HuH-7 (cell line): ENCODE data around the gene JPT1.

ENCODE experiments used
- DNase-seq: peaks from one replicate; pipeline ENCODE4 v3.0.0; 2011; ENCODE audit warnings: low spot score

The JPT1 gene

GRCh38 chr17:75103601-75104554, 50.4 kb downstream of the JPT1 start:
- DNase-seq, result no peak

GRCh38 chr17:75102385-75102821, 51.9 kb downstream of the JPT1 start:
- DNase-seq, result no peak

GRCh38 chr17:75099881-75100595, 54.3 kb downstream of the JPT1 start:
- DNase-seq, result no peak

- no peak for DNase-seq
Measured at GRCh38 chr17:75098861-75099260, 55.5 kb downstream of the JPT1 start.

GRCh38 chr17:75097865-75098264, 56.4 kb downstream of the JPT1 start:
- no peak for DNase-seq

- DNase-seq, result peak; percentile 91
Measured at GRCh38 chr17:75096082-75096625, 58.2 kb downstream of the JPT1 start.

GRCh38 chr17:75094871-75095399, 59.4 kb downstream of the JPT1 start:
- DNase-seq, result no peak

- no peak for DNase-seq
Measured at GRCh38 chr17:75093548-75094158, 60.7 kb downstream of the JPT1 start.

GRCh38 chr17:75091855-75092327, 62.4 kb downstream of the JPT1 start:
- DNase-seq, result no peak

GRCh38 chr17:75090871-75091854, 63.1 kb downstream of the JPT1 start:
- no peak for DNase-seq

GRCh38 chr17:75088465-75089417, 65.6 kb downstream of the JPT1 start:
- no peak for DNase-seq

GRCh38 chr17:75087558-75088453, 66.5 kb downstream of the JPT1 start, which contains the start of gene SLC16A5:
SLC16A5 (plus strand) TSS chr17:75087954; CDS start chr17:75093637, 5,683 bp downstream.
- peak; percentile 87 for DNase-seq

- DNase-seq, result no peak
Measured at GRCh38 chr17:75087182-75087557, 67.1 kb downstream of the JPT1 start.

- DNase-seq, result no peak
Measured at GRCh38 chr17:75086496-75087181, 67.7 kb downstream of the JPT1 start.
